ENCODE measurements around the gene PAK2. TPM values are rescaled to one million over a fixed set of nuclear protein-coding genes. Genes with fewer than 3 reads are reported as not detected.
A peak's percentile ranks its signal among the peaks of the same experiment; 100 is the strongest.
"Not testable (repeated sequence)": the region's sequence is repeated elsewhere in the genome, so short reads cannot be mapped to it uniquely, and the experiment has no call there.

The PAK2 gene
- total RNA-seq = 55.0 TPM

- peak; percentile 92 for DNase-seq (ENCODE audit: low spot score)
Observed at GRCh38 chr3:196739671-196740480, at the start of gene PAK2. Gene PAK2, plus strand, starts transcription at chr3:196739857. Its CDS starts 42,790 bp downstream, at chr3:196782647.

- no peak for DNase-seq (ENCODE audit: low spot score)
Observed at GRCh38 chr3:196689941-196690660, 49.6 kb upstream of the PAK2 start.

GRCh38 chr3:196691386-196691785 lies 48.3 kb upstream of the PAK2 start:
- no peak for DNase-seq (ENCODE audit: low spot score)

- DNase-seq (ENCODE audit: low spot score) = no peak
Observed at GRCh38 chr3:196694202-196694638, 45.4 kb upstream of the PAK2 start.

GRCh38 chr3:196694941-196695848 lies 44.5 kb upstream of the PAK2 start:
- DNase-seq (ENCODE audit: low spot score) = no peak

- no peak for DNase-seq (ENCODE audit: low spot score)
Observed at GRCh38 chr3:196695849-196696226, 43.8 kb upstream of the PAK2 start.

- no peak for DNase-seq (ENCODE audit: low spot score)
Observed at GRCh38 chr3:196697270-196697669, 42.4 kb upstream of the PAK2 start.

GRCh38 chr3:196699749-196700148 lies 39.9 kb upstream of the PAK2 start:
- DNase-seq (ENCODE audit: low spot score) = no peak

- no peak for DNase-seq (ENCODE audit: low spot score)
Observed at GRCh38 chr3:196700801-196701200, 38.9 kb upstream of the PAK2 start.

- DNase-seq (ENCODE audit: low spot score) = no peak
Observed at GRCh38 chr3:196706327-196706726, 33.3 kb upstream of the PAK2 start.

- DNase-seq (ENCODE audit: low spot score) = no peak
Observed at GRCh38 chr3:196706731-196707130, 32.9 kb upstream of the PAK2 start.

GRCh38 chr3:196707566-196707965 lies 32.1 kb upstream of the PAK2 start:
- no peak for DNase-seq (ENCODE audit: low spot score)

GRCh38 chr3:196708467-196708866 lies 31.2 kb upstream of the PAK2 start:
- no peak for DNase-seq (ENCODE audit: low spot score)

GRCh38 chr3:196711838-196712513 lies 27.7 kb upstream of the PAK2 start, which contains the start of the genes CEP19 and PIGX:
Gene CEP19, minus strand, starts transcription at chr3:196712250. Its CDS starts 3,593 bp downstream, at chr3:196708657.
Gene PIGX, plus strand, starts transcription at chr3:196712377.
- DNase-seq (ENCODE audit: low spot score) = peak; percentile 81

- peak; percentile 54 for DNase-seq (ENCODE audit: low spot score)
Observed at GRCh38 chr3:196712514-196713413, 26.9 kb upstream of the PAK2 start.

- DNase-seq (ENCODE audit: low spot score) = not testable (repeated sequence)
Observed at GRCh38 chr3:196717162-196717561, 22.5 kb upstream of the PAK2 start.

- no peak for DNase-seq (ENCODE audit: low spot score)
Observed at GRCh38 chr3:196721097-196721496, 18.6 kb upstream of the PAK2 start.

GRCh38 chr3:196726788-196727675 lies 12.6 kb upstream of the PAK2 start:
- DNase-seq (ENCODE audit: low spot score) = no peak

- no peak for DNase-seq (ENCODE audit: low spot score)
Observed at GRCh38 chr3:196735751-196736150, 3.9 kb upstream of the PAK2 start.

Data from ureter (tissue), 1 donor.